Measurements from ENCODE around the gene C22orf39.

DNA sequence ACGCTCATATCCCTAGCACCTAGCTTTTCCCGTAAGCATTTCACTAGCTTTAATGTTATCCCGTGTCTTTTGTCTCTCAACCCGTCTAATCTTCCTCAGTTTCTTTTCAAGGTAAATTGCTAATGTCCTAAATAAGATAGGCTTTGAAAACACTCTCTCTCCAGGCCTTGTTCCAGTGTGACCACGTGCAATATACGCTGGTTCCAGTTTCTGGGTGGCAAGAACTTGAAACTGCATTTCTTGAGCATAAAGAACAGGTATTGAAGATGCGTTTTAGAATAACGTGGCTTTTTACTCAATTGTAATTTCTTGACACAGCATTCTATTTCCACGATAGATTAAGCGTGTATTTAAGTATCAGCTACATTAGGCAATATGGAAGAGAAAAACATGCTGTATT, 33.3 kb upstream of the C22orf39 start:
- TF ChIP-seq, protein P1, sequence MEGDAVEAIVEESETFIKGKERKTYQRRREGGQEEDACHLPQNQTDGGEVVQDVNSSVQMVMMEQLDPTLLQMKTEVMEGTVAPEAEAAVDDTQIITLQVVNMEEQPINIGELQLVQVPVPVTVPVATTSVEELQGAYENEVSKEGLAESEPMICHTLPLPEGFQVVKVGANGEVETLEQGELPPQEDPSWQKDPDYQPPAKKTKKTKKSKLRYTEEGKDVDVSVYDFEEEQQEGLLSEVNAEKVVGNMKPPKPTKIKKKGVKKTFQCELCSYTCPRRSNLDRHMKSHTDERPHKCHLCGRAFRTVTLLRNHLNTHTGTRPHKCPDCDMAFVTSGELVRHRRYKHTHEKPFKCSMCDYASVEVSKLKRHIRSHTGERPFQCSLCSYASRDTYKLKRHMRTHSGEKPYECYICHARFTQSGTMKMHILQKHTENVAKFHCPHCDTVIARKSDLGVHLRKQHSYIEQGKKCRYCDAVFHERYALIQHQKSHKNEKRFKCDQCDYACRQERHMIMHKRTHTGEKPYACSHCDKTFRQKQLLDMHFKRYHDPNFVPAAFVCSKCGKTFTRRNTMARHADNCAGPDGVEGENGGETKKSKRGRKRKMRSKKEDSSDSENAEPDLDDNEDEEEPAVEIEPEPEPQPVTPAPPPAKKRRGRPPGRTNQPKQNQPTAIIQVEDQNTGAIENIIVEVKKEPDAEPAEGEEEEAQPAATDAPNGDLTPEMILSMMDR (IDR thresholded peaks at IDR 0.05): no peak
- no peak for TF ChIP-seq POLR2AphosphoS5 (IDR thresholded peaks at IDR 0.05)

All from prostate gland (tissue), 2 donors.